HEK293 (cell line): ENCODE results near the gene PI4KA.

ENCODE experiments used
- CTCF ChIA-PET: fragments of 350-600 bp; formaldehyde crosslinking; extraction: SDS; loops from one replicate; lab custom pipeline; 2021; ENCODE audit warnings: antibody characterized with exemption; lab: Yijun Ruan, JAX
- POLR2A ChIA-PET: fragments of 300-600 bp; formaldehyde crosslinking; extraction: SDS; loops from one replicate; lab custom pipeline; 2020; ENCODE audit warnings: antibody characterized with exemption, inconsistent platforms; lab: Yijun Ruan, JAX
- H3K27ac ChIP-seq: fragments of 200-500 bp; sonication (Bioruptor generic); 2 replicates; pipeline ENCODE4 v1.5.1; 2014; ENCODE audit warnings: low read depth, low read length, control low read depth, inconsistent platforms; ENCODE audit errors: extremely low read depth
- H3K36me3 ChIP-seq, 2 experiments: fragments of 200-500 bp in 1 of 2; sonication (Bioruptor generic) in 1 of 2; 1 replicate in 1 of 2; 2 replicates in 1 of 2; pipeline ENCODE4 v1.5.1; 2014 to 2017; ENCODE audit warnings: inconsistent platforms in 2 of 2, low read length in 2 of 2; ENCODE audit not compliant: control insufficient read depth in 2 of 2, insufficient read depth in 1 of 2
- H3K4me1 ChIP-seq: fragments of 200-500 bp; sonication (Bioruptor generic); 2 replicates; pipeline ENCODE4 v1.5.1; 2014; ENCODE audit warnings: mild to moderate bottlenecking, low read length, inconsistent platforms; ENCODE audit not compliant: control insufficient read depth, insufficient read depth
- H3K4me3 ChIP-seq: 2 replicates; pipeline ENCODE4 v1.5.1; 2011; ENCODE audit warnings: low read depth, mild to moderate bottlenecking, control low read depth, low read length, moderate library complexity
- H3K9me3 ChIP-seq: fragments of 200-500 bp; sonication (Bioruptor generic); 2 replicates; pipeline ENCODE4 v1.5.1; 2014; ENCODE audit warnings: low read depth, low read length, inconsistent platforms; ENCODE audit not compliant: control insufficient read depth, insufficient read depth
- GLIS2 ChIP-seq: fragments of 450-650 bp; formaldehyde crosslinking; IDR thresholded peaks from 2 replicates; pipeline ENCODE4 v1.5.1; 2016; ENCODE audit warnings: missing biosample characterization, missing genetic modification characterization
- KLF10 ChIP-seq: fragments of 450-650 bp; IDR thresholded peaks from 2 replicates; pipeline ENCODE4 v1.5.1; 2018; ENCODE audit warnings: missing biosample characterization, mild to moderate bottlenecking, missing genetic modification characterization
- PRDM2 ChIP-seq: fragments of 450-650 bp; formaldehyde crosslinking; IDR thresholded peaks from 2 replicates; pipeline ENCODE4 v1.5.1; 2016; ENCODE audit warnings: missing biosample characterization, missing genetic modification characterization, borderline replicate concordance
- PRDM4 ChIP-seq: fragments of 450-650 bp; formaldehyde crosslinking; IDR thresholded peaks from 2 replicates; pipeline ENCODE4 v1.5.1; 2017; ENCODE audit warnings: missing biosample characterization, missing genetic modification characterization
- SCRT1 ChIP-seq: fragments of 450-650 bp; formaldehyde crosslinking; IDR thresholded peaks from 2 replicates; pipeline ENCODE4 v1.5.1; 2016; ENCODE audit warnings: missing biosample characterization, missing genetic modification characterization, borderline replicate concordance
- ZBTB26 ChIP-seq: fragments of 450-650 bp; formaldehyde crosslinking; optimal IDR thresholded peaks from 2 replicates; pipeline ENCODE3; 2016; ENCODE audit warnings: missing biosample characterization, mild to moderate bottlenecking, missing genetic modification characterization
- ZBTB44 ChIP-seq: fragments of 450-650 bp; IDR thresholded peaks from 2 replicates; pipeline ENCODE4 v1.5.1; 2018; ENCODE audit warnings: missing biosample characterization, mild to moderate bottlenecking, missing genetic modification characterization
- ZBTB7A ChIP-seq: fragments of 450-650 bp; formaldehyde crosslinking; IDR thresholded peaks from 2 replicates; pipeline ENCODE4 v1.5.1; 2016; ENCODE audit warnings: low read depth, missing biosample characterization, missing genetic modification characterization
- ZEB2 ChIP-seq: fragments of 450-650 bp; formaldehyde crosslinking; IDR thresholded peaks from 2 replicates; pipeline ENCODE4 v1.5.1; 2016; ENCODE audit warnings: missing biosample characterization, missing genetic modification characterization
- ZNF10 ChIP-seq: fragments of 450-650 bp; formaldehyde crosslinking; IDR thresholded peaks from 2 replicates; pipeline ENCODE4 v1.5.1; 2017; ENCODE audit warnings: missing biosample characterization, missing genetic modification characterization
- ZNF121 ChIP-seq: fragments of 450-650 bp; formaldehyde crosslinking; IDR thresholded peaks from 2 replicates; pipeline ENCODE4 v1.5.1; 2016; ENCODE audit warnings: missing biosample characterization, missing genetic modification characterization
- ZNF16 ChIP-seq: fragments of 450-650 bp; formaldehyde crosslinking; IDR thresholded peaks from 2 replicates; pipeline ENCODE4 v1.5.1; 2016; ENCODE audit warnings: low read depth, missing biosample characterization, missing genetic modification characterization
- ZNF239 ChIP-seq: fragments of 450-650 bp; formaldehyde crosslinking; IDR thresholded peaks from 2 replicates; pipeline ENCODE4 v1.5.1; 2016; ENCODE audit warnings: missing biosample characterization, missing genetic modification characterization
- ZNF473 ChIP-seq: fragments of 450-650 bp; formaldehyde crosslinking; IDR thresholded peaks from 2 replicates; pipeline ENCODE4 v1.5.1; 2017; ENCODE audit warnings: missing biosample characterization, missing genetic modification characterization
- ZNF548 ChIP-seq: fragments of 450-650 bp; formaldehyde crosslinking; IDR thresholded peaks from 2 replicates; pipeline ENCODE4 v1.5.1; 2016; ENCODE audit warnings: missing biosample characterization, missing genetic modification characterization
- ZNF561 ChIP-seq: fragments of 450-650 bp; IDR thresholded peaks from 2 replicates; pipeline ENCODE4 v1.5.1; 2018; ENCODE audit warnings: missing biosample characterization, missing genetic modification characterization, borderline replicate concordance
- ZNF645 ChIP-seq: fragments of 450-650 bp; formaldehyde crosslinking; IDR thresholded peaks from 2 replicates; pipeline ENCODE4; 2016; ENCODE audit warnings: missing biosample characterization, missing genetic modification characterization
- ZNF692 ChIP-seq: fragments of 450-650 bp; formaldehyde crosslinking; IDR thresholded peaks from 2 replicates; pipeline ENCODE4 v1.5.1; 2016; ENCODE audit warnings: missing biosample characterization, missing genetic modification characterization
- ZNF704 ChIP-seq: fragments of 450-650 bp; formaldehyde crosslinking; IDR thresholded peaks from 2 replicates; pipeline ENCODE4 v1.5.1; 2016; ENCODE audit warnings: missing biosample characterization, missing genetic modification characterization

The PI4KA gene

GRCh38 chr22:20863366-20863765, 4.8 kb upstream of the PI4KA start (continued):
- no peak for TF ChIP-seq PRDM4 (tag by site-specific recombination)
- TF ChIP-seq ZBTB44, result no peak
- TF ChIP-seq ZBTB7A (tag by site-specific recombination), result no peak

- no peak for TF ChIP-seq ZNF239 (tag by site-specific recombination)
- TF ChIP-seq ZNF16 (tag by site-specific recombination), result no peak
- no peak for TF ChIP-seq SCRT1 (tag by site-specific recombination)
- TF ChIP-seq ZNF10 (tag by site-specific recombination), result no peak
- no peak for TF ChIP-seq ZNF692 (tag by site-specific recombination)
- no peak for TF ChIP-seq ZEB2
- no peak for TF ChIP-seq KLF10 (tag by site-specific recombination)
- no peak for TF ChIP-seq ZNF121
- TF ChIP-seq ZNF561 (tag by site-specific recombination), result no peak
- TF ChIP-seq PRDM2 (tag by site-specific recombination), result no peak
- no peak for TF ChIP-seq ZBTB26 (tag by site-specific recombination)
- no peak for TF ChIP-seq ZNF645 (tag by site-specific recombination)
- no peak for TF ChIP-seq GLIS2
- TF ChIP-seq ZNF548, result no peak
- no peak for TF ChIP-seq ZNF473 (tag by site-specific recombination)
- TF ChIP-seq ZNF704, result no peak
- no peak overlapping the region for H3K4me3 ChIP-seq
- H3K9me3 ChIP-seq, result no peaks in the 10 kb centered on the region
- H3K27ac ChIP-seq, result no peak overlapping the region
- peaks cover 0 to 51% of the 10 kb centered on the region in 2 experiments; a peak in 1 of 3 replicates for H3K36me3 ChIP-seq
- no peaks in the 10 kb centered on the region for H3K4me1 ChIP-seq
- ChIA-PET POLR2A (interaction anchor here (0.8 kb wide), 1 partner anchor 119 kb away, joined by 3 read pairs; the partner anchor contains the start of gene LZTR1), CTCF (interaction anchor here (0.6 to 2.1 kb wide), 2 partner anchors 23 to 38 kb away, joined by 3 to 8 read pairs; no protein-coding TSS in a partner anchor)
Observed at GRCh38 chr22:20862540-20862939, 3.9 kb upstream of the PI4KA start.
